22Rv1 (cell line): Measurements from ENCODE around the gene MYO1D.
A peak's percentile ranks its signal among the peaks of the same experiment; 100 is the strongest.

Experiments
- ZFX ChIP-seq: fragments of 450-650 bp; IDR thresholded peaks from 2 replicates; pipeline ENCODE4 v1.6.1; 2017; ENCODE audit warnings: antibody characterized with exemption, borderline replicate concordance
- TF ChIP-seq, protein P1 (sequence below): fragments of 450-650 bp; IDR thresholded peaks from 2 replicates; pipeline ENCODE4 v1.5.1; 2017; ENCODE audit warnings: mild to moderate bottlenecking

DNA sequence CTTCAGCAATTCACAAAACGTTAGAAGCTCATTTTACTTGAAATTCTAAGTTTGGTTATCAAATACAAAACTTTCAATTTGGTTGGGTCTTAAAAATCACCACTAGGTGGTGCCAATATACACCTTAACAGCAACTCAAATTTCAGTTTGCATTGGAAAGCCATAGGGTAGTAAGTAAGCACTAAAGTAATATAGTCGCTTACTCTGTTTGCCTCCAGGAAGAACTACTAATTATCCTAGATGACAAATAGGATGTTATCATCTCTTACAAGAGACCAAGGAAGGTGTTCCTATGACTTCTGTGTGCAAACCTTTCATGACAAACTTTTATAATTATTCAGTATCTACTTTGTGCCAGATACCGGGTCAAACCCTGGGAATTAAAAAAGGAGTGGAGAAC is 93.3 kb downstream of the MYO1D start:
- TF ChIP-seq, protein P1, sequence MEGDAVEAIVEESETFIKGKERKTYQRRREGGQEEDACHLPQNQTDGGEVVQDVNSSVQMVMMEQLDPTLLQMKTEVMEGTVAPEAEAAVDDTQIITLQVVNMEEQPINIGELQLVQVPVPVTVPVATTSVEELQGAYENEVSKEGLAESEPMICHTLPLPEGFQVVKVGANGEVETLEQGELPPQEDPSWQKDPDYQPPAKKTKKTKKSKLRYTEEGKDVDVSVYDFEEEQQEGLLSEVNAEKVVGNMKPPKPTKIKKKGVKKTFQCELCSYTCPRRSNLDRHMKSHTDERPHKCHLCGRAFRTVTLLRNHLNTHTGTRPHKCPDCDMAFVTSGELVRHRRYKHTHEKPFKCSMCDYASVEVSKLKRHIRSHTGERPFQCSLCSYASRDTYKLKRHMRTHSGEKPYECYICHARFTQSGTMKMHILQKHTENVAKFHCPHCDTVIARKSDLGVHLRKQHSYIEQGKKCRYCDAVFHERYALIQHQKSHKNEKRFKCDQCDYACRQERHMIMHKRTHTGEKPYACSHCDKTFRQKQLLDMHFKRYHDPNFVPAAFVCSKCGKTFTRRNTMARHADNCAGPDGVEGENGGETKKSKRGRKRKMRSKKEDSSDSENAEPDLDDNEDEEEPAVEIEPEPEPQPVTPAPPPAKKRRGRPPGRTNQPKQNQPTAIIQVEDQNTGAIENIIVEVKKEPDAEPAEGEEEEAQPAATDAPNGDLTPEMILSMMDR = peak; percentile 74
- no peak for TF ChIP-seq ZFX
